GM12891 (cell line): ENCODE measurements around the gene NOTCH4.

ENCODE experiments used
- POLR2AphosphoS5 ChIP-seq: IDR thresholded peaks from 2 replicates; pipeline ENCODE4 v1.6.1; 2011; ENCODE audit warnings: low read depth, low read length, control low read depth
- TAF1 ChIP-seq: IDR thresholded peaks from 2 replicates; pipeline ENCODE4 v1.6.1; 2011; ENCODE audit warnings: low read depth, low read length, control low read depth

DNA sequence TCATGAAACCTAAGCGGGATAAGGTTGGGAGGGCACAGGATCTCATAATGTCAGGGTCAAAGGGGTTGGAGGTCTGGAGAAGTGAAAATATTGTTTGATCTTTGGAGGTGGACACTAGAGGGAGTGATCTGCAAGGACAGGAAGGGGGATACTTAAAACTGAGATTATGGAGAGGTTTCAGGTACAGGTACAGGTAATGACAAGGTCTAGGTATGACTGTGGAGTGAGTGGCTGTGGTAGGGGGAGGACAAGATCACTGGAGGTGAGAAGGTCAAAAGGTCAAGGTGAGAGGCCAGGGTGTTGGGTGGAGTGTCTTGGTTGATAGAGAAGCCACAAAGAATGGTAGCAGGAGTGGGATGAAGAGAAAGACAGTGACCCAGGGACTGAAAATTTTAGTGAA is 16.8 kb upstream of the NOTCH4 start:
- TF ChIP-seq POLR2AphosphoS5 (no peak), TAF1 (no peak)
